ENCODE measurements around the gene RPL36A.

RPL36A gene

GRCh38 chrX:101393530-101394305 is 2.9 kb downstream of the RPL36A start:
- DNase-seq (ENCODE audit: low spot score) = no peak

- DNase-seq (ENCODE audit: low spot score) = no peak
These were observed 3.6 kb downstream of the RPL36A start for GRCh38 chrX:101394372-101394771.

DNA sequence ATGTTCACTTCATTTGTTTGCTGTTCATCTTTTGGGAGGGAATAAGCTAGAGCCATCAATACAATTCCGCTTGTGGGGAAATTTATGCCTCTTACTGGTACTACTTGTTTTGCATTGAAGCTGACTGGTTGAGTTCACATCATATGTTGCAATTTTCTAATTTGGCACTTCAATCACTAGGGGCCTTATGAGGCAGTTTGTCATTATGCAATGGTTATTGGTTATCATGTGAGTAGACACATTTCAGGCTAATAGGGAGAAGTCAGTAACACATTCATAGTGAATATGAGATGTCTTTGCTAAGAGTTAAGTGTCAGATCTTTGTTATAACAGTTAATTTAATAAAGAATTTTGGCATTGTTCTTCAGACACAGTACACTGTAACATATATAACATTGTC is 5.0 kb downstream of the RPL36A start:
- DNase-seq (ENCODE audit: low spot score) = no peak

GRCh38 chrX:101397779-101398178 is 7.0 kb downstream of the RPL36A start:
- DNase-seq (ENCODE audit: low spot score) = no peak

DNA sequence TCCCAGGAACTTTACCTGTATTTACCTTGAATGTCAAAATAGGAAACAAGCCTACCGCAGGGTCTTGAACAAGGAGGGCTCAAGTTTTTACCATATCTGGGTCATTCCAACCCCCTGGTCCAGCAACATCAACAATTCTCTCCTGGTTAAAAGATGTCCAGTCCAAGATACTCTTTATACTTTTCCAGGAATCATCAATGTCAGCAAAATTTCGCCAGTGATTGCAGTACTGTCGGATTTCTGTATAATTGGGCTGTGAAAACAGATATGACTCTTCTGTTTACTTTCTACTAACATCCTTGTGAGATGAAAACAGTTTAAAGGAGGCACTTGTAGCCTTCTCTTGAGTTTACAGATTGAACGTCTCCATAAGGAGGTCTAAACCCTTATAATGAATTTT is 7.9 kb downstream of the RPL36A start:
- no peak for DNase-seq (ENCODE audit: low spot score)

DNA sequence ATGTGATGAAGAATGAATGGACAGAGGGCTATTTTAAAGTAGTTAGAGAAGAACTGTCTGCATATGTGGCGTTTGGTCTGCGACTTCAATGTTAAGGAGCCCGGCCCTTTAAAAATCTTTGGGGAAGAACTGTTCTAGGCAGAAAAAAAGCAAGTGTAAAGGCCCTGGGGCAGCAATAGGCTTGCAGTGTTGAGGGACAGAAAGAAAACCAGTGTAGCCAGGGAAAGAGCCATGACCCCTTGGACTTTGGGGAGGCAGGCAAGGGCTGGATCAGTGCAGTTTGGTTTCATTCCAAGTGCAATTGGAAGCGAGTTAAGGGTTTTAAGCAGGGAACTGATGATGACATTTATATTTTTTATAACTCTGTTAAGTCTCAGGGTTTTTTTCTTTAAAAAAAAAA is 9.0 kb downstream of the RPL36A start:
- no peak for DNase-seq (ENCODE audit: low spot score)

DNA sequence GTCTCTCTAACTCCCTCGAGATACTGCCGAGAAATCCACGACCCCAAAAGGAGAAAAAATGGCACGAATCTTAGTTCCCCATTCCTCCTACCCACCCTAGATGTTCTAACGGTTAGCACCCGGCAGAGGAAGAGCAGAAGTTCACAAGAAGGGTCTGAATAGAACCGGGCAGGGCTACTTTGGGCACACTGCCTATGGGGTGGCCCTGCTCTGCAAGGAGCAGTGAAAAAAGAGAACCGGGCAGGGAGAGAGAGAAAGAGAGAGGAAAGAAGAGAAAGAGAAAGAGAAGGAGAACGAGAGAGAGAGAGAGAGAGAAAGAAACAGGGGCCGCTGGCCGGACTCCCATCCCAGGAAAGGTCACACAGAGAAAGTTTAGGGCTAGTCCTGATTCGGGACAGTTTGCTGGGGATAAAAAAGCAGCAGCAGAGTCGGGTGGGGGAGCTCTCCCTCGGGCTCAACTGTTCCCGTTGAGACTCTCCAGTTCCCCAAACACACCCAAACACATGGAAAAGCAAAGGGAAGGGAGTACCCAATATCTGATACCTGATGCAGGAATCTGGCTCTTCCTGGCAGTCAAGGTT is 16.4 kb downstream of the RPL36A start:
- DNase-seq (ENCODE audit: low spot score) = no peak

DNA sequence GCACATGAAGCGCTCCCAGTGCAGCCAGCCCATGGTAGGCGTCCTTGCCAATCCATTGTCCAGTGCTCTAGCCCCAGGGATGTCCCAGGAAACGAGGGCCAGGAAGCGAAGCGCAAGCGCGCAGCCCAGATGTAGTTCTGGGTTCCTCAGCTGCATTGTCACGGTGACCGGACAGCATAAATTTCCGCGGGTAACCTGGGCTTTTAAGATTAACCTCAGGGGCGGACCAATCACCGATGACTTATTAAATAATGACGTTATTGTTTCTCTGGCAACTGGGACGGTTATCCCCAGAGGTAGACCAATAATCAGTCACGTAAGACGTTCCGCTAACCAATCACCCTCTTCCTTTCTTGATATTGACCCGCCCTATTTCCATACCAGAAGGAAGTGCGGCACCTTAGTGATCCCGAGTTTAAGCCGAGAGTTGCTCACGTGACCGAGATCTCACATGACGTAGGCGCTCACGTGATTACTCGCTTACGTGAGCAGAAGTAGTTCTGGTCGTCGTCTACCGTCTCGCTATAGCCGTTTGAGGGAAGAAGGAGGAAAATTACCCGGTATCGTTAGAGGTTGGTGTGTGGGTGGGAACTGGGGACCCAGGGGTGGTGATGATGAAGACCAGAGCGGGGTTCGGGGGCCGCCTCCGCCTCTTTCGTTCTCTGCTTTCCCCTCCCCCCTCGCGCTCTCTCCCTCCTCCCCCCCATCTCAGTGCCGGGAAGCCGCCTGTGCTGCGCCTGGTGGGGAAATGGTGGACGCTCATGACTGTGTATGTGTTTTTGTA is 17.1 kb downstream of the RPL36A start, which contains the start of the genes GLA and HNRNPH2:
Gene GLA, minus strand, starts transcription at position 178 of the 784 bp plus-strand sequence. Its CDS starts 22 bp downstream, at position 156.
Gene HNRNPH2, plus strand, starts transcription at position 475 of the 784 bp plus-strand sequence. CDS start 3,767 bp downstream, outside the sequence.
- peak; percentile 79 for DNase-seq (ENCODE audit: low spot score)

- no peak for DNase-seq (ENCODE audit: low spot score)
These were observed 17.7 kb downstream of the RPL36A start for GRCh38 chrX:101408532-101408841.

DNA sequence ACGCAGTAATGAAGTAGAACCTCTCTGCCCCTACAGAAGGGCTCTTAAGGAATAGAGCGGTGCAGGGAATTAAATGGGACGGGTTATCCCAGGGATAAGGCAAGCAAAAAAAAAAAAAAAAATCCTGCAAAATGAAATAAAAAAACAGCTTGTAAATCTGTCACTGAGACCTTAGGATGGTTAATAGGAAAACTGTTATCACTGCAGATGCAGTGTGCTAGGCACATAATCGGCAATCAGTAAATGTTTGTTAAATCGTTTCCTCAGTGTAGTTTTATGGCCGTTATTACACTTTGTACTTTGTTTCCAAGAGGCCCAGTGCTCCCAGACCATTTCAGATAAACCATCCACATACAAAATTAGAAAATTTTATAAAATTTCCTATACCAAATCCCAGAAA is 18.2 kb downstream of the RPL36A start:
- no peak for DNase-seq (ENCODE audit: low spot score)

GRCh38 chrX:101410461-101410860 is 19.6 kb downstream of the RPL36A start:
- no peak for DNase-seq (ENCODE audit: low spot score)

GRCh38 chrX:101411984-101412383 is 21.2 kb downstream of the RPL36A start:
- DNase-seq (ENCODE audit: low spot score) = no peak

GRCh38 chrX:101415180-101416145 is 24.7 kb downstream of the RPL36A start:
- peak; percentile 41 for DNase-seq (ENCODE audit: low spot score)

GRCh38 chrX:101416691-101417090 is 25.9 kb downstream of the RPL36A start:
- no peak for DNase-seq (ENCODE audit: low spot score)

DNA sequence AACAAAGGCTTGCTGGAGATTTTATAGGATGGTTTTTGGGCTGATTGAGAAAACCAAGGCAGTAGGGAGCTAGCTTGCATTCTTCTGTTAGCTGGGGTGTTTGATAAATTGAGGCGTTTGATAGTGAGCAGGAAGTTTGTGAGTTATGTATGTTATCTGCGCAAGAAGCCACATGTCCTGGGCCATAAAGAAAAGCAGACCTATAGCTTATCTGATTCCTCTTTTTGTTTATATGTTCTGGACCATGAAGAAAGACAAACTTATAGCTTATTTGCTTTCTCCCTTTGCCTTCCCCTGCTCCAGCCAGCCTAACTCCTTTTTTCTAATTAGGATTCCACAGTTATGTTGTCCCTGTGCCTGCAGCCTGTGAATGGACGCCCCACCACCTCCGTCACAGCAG is 26.4 kb downstream of the RPL36A start:
- DNase-seq (ENCODE audit: low spot score) = no peak

DNA sequence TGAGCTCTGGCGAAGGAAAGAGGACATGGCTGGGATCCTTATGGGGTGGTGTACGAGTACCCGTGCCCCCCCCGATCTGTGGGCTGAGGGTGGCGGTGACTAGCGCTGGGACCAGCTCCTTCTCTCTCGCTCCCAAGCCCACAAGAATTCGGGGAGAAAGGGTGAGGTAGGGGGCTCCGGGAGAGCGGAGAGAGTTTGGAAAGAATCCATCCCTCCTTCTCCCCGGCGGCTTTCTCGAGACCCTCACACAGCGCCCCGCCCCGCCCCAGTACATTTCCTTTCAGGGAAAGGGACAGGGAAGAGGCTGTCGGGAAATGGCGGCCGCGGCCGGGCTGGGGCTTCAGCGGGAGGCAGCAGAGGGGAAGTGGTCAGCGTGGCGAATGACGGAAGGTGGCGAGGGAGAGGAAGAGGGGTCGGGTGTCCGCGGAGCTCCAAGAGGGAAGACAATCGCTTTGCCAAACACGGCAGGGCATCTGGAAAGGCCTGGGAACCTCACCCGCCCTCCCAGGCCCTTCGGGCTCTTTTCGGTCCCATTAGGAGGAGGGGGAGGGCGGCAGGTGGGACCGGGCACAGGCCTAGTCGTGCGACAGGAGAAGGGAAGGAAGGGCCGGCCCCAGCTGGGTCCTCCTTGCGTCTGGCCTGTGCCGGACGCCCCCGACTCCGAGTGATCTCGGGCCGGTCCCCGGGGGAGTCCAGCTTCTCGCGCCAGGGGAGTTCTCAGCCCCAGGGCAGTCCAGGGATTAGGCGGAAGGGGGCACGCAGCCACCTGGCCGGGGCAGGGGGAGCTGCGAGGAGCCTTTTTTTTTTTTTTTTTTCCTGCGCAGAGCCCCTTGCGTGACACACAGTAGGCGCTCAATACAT is 27.4 kb downstream of the RPL36A start:
- peak; percentile 14 for DNase-seq (ENCODE audit: low spot score)

GRCh38 chrX:101419489-101419888 is 28.7 kb downstream of the RPL36A start:
- no peak for DNase-seq (ENCODE audit: low spot score)

GRCh38 chrX:101427954-101428353 is 37.1 kb downstream of the RPL36A start:
- DNase-seq (ENCODE audit: low spot score) = no peak

DNA sequence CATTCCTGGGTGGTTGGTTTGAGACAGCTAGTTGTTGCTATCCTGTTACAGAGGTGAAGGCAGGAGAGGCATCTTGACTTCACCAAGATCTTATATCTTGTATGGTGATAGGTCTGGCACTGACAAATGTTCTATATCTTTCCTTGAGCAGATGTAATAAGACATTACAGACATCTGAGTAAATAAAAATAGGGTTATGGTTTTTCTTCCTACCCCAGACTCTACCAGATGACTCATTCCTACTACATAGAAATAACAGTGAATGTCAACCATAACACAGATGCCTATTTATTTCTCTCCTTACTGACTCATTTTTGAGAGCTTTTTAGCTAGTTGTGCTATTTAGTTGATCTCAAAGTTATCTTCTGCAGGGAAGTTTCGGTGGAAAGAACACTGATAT is 39.1 kb downstream of the RPL36A start:
- DNase-seq (ENCODE audit: low spot score) = no peak

GRCh38 chrX:101430457-101431078 is 39.8 kb downstream of the RPL36A start:
- no peak for DNase-seq (ENCODE audit: low spot score)

Data from D341Med (cell line).